ENCODE measurements around the gene WNT7A.

WNT7A gene

DNA sequence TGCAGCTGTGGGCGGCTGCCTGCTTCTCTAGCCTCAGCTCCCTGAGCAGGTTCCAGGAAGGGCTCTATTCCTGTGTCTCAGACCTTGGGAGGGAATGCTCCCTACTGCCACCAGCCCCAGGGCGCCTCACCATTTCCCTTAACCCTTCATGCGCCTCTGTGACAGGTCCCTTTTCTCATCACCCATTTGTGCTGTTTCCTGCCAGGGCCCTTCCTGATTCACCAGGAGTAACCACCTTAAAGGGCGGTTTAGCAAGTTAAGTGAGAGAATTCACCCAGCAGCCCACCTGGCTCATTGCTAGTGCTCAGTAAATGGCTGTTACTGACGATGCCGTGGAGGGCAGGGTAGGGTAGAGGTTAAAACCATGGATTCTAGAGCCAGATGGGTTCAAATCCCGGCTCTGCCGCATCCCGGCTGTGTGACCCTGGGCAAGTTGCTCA, 87.8 kb downstream of the WNT7A start:
- no peak for DNase-seq (ENCODE audit: low read depth)

DNA sequence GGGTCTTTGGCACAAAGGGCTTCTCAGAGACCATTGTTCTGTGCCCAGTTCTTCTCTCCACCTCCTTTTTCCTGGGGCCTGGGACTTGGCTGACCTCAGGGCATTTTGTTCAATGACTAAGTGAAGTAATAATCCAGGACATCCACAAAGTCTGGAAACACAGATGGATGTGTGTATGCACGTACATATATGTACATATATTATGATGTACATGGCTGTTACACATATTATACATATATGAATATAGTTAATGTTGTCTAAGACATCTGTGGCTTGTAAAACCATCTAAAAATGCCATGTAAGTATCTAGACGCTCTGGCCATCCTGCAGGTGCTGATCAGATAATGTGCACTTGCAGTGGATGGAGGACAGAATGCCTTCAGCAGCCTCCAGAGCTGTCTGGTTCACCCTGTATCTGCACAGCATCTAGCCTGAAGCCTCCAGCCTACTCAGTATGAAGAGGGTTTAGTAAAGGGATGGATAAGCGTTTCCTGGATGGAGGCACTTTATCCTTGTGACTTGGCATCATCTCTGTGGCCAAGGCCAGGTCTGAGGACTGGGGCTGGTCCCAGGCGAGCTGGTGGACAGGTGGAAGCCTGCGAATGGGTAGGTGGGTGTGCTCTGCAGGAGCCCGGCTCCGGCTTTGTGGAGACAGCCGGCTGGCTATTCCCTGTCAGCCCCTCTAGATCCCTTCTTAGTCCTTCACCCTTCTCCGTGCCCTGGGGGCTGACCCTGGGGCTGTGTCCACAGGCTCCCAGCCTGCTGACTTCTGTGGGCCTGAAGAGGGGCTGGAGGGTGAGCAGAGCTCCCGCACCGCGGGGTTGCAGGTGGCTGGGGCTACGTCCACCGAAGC, 88.4 kb downstream of the WNT7A start:
- DNase-seq (ENCODE audit: low read depth) = no peak

DNA sequence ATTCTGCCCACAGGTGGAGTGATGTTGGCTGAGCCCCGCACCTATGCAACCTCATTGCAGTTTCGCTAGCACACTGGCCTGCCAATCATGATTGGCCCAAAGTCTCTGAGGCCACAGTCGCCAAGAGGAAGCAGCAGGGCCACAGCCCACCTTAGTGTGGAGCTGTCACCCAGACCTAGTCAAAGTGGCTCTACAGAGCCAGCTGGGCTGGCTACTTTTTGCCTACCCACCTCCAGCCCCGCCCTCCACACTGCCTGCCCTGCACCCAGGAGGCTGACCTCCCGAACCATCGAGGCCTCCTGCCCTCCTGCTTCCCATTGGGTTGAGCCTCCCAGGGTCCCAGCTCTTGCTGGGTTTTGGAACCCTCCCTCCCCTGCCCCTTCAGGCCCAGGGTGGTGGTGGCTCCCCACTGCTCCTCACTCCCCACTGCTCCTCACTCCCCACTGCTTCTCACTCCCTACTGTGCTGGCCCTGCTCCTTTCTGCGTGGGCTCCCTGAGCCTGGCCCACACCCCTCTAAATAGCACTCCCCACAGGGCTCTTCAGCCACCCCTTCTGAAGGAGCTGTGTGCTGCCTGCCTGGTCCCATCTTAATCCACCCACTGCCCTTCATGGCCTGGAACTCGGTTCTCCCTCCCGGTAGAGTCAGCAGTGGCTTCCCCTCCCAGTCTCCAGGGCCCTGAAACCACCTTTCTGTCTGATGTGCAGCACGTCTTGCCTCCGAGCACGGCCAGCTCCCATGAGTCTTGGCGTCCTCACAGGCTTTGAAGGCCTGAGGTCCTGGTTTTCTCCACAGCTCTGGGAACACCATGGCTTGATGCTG, 89.3 kb downstream of the WNT7A start:
- no peak for DNase-seq (ENCODE audit: low read depth)

DNA sequence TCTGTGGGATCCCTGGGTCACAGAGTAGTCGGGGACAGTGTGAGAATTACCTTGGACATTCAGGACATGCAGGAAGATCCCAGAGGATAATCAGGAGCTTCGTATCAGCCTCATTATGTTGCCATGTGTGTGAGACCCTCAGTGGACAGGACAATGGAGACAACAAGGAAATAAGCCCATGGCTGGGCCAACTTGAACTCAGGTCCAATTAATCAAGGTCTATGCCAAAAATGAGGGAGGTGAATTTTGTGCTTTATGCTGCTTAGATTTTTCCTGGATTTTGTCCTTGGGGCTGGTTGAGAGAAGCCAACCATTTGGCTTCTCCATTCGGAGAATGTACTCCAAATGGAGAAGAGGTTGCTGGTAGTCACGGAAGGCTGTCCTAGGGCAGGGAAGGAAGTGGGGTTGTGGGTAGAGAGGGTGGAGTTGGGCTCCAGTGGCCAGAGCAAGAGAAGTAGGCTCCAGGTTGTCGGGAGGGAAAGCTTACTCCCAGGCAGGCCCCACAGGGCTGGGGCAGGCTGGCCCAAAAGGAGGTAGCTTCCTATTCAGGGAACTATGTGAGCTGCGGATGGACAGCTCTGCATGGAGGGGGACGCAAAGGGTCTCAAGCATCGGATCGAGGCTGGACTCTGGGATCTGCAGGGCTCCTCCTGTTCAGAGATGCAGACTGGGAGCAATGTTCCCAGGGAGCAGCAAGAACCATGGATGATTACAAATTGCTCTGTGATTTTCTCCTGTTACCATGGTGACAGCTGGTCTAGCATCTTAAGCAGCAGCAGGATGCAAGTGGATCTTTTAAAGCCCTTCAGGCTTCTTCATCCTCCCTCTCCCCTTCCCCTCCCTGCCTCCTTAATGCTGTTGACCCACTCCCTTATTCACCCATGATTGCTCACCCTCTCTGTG, 91.1 kb downstream of the WNT7A start:
- no peak for DNase-seq (ENCODE audit: low read depth)

DNA sequence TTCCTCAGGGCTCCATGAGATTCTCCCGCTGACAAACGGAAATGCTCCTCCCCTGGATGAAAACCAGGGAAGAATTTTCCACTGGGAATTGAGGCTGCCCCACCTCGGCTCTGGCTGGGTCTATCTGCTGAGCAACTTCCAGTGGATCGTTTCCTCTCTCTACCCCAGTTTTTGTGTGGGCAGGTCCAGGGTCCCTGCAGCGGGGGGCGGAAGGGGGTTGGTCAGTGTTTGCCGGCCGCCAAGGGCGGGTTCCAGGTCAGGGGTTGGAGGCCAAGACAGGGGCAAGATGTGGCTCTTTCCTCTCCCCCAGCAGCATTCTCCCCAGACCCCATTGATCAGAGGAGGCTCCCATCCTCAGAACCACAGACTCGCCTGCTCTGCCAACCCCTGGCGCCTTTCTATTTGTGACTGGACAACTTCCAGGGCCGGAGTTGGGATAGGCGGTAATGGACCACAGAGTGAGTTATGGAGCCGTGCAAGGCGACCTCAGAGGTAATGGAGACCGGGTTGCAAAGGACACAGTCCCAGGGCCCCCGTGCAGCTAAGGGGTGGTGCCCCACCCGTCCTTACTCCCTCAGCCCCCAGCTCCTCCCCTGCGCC, 92.2 kb downstream of the WNT7A start:
- DNase-seq (ENCODE audit: low read depth) = no peak

DNA sequence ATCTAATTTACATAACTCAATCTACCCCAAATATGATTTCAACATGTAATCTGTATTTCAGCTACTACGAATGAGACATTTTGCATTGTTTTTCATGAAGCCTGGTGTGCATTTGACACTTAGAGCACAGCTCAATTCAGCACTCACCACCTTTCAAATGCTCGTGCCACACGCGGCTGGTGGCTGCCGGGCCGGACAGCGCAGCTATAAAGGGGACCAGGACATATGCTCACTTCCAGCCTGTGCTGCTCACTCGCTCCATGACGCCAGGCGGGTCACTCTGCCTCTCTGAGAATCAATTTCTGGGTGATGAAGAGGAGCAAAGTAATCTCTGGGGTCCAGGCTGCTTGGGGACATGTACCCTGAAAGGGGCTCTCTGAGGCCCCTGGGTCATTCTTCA, 93.1 kb downstream of the WNT7A start:
- DNase-seq (ENCODE audit: low read depth) = no peak

DNA sequence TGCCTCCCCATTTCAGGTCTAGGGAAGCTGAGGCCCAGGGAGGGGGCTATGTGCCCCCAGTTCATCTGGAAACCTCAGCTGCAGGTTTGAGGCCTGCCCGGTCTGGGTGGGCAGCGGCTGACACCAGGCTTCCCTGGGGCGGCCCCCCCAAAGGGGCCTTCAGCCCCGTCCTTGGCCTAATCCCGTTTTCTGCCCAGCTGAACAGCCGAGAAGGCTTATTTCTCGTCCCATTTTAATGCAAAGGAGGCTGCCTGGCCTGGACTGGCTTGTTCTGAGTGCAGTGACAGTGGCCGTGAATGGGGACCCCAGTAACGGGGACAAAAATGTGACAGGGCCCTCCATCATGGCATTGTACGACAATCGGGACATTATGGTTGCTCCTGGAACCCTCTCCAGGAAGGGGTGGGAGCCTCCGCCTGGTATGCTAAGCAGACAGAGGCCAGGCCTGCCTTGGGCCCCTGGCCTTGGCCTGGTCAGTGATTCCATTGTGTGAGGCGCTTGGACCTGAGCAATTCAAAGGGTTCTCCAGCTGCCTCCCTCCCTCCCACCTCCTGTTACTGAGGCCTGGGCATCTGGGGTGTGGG, 93.9 kb downstream of the WNT7A start:
- no peak for DNase-seq (ENCODE audit: low read depth)

DNA sequence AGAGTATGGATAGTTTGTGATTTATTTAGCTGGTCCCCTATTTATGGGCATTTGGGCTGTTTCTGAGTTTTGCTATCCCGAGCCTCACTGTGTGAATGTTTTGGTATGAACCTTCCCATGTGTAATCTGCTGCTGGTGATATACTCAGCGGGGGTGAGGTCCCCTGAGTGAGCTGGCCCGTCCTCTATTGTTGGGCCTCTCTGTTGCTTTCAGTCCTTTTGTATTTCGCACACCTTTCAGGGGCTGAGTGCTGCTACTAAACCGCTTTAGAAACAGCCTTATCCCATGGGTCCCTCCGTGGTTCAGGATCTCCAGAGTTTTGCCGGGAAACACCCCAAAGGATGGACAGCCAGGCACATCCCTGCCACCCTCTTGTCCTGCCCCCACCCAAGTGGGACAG, 94.5 kb downstream of the WNT7A start:
- no peak for DNase-seq (ENCODE audit: low read depth)

DNA sequence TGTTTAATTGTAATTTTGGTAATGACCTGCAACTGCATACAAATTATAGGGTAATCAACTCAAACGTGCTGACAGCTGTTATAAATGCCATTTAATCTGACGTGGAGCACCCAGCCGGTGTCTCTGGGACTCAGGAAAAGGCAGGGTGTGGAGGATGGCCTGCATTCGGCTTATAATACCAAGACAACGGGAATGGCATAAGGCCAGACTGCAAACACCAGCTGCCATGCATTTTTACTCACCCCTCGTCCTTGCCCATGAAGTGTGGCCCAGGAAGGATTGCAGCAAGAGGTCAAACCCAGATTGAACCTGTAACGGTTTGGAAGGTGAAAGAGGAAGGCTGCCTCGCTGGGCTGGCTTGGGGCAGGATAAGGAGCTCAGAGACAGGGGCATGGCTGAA, 96.4 kb downstream of the WNT7A start:
- no peak for DNase-seq (ENCODE audit: low read depth)

DNA sequence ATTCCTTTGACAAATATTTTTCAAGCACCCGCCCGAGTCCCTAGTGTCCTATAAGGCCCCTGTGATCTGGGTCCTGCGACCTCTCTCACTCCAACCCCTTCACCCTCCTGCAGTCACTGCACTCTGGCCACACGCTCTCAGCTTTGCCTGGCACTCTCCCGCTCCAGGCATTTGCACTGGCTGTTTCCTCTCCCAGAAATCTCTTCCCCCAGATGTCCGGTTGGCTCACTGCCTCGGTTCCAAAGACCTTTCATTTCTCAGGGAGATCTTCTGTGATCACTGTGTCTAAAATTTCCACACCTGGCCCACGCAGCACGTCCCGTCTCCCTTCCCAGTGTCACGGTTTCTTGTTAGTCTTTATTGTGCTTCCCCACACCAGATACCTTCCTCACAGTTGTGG, 97.4 kb downstream of the WNT7A start:
- DNase-seq (ENCODE audit: low read depth) = no peak

DNA sequence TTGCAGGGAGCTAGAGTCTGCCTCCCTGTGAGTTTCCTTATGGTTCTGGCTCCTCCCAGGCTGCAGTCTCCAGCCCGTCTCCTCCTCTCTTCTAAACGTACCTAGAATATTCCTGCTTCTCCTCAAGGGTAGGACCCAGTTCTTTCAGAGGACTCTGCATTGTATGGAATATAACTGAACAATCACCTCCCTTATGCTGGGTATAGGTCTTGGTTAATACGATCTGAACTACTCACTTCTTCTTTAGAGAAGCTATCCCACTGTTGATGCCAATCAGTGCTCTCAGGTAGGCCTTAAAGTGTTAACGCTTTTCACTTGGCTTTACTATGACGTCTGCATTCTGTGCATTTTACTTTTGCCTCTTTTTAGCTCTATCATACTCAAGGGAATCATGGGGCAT, 98.5 kb downstream of the WNT7A start:
- no peak for DNase-seq (ENCODE audit: low read depth)

DNA sequence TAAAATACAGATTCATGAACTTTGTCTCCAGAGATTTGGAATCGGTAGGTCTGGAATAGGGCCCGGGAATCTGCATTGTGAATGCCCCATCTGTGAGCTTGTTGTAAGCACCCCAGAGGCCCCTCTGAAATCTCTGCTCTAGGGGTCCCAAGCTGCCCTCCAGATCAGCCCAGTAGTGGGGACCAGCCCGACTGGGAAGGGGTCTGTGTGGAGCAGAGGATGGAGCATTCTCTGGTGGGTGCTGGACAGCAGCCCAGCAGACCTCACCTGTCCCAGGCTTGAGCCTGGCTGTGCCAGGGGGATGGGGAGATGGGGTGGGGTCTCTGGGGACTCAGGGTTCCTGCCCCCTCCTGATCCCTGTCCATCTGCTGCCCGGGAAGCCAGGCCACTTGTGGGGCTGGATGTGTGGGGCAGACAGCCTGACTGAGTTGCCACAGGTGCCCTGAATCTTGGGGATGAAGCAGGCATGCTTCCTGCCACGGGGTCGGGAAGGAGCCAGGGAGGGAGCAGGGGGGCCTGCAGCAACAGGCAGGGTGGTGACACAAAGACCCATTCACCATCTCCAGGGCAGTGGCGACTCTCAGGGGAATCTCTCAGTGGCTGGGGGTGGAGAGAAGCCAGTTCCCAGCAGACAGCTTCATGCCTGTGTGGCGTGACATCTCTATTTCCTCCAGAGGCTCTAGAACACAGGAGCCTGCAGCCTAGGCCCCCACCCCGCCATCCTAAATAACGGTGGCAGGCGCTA, 99.3 kb downstream of the WNT7A start:
- DNase-seq (ENCODE audit: low read depth) = no peak

DNA sequence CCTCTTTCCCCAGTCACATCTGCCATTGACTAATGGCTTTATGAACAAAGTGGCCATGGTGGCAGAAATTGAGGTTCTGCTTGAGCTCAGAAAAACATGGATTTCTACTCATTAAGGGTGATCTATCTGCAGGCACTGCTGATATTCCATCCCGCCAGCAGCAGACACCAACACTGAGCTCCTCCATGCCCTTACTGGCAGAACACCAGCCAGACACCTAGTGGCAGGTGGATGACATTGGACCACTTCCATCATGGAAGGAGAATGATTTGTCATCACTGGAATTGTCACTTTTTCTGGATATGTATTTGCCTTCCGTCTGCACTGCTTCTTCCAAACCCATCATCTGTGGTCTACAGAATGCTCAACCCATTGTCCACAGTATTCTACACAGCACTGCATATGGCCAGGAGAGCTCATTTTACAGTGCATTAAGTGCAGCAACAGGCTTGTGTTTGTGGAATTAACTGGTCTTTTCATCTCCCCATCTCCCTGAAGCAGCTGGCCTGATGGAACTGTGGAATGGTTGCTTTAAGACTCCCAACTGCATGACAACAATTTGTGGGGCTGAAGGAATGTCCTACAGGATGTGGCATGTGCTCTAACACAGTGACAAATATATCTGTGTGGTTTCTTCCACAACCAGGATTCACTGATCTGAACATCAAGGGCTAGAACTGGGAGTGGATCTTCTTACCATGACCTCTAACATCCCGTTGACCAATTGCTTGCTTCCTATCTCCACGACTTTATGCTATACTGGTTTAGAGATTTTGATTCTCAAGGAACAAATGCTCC, 103.4 kb downstream of the WNT7A start:
- no peak for DNase-seq (ENCODE audit: low read depth)

DNA sequence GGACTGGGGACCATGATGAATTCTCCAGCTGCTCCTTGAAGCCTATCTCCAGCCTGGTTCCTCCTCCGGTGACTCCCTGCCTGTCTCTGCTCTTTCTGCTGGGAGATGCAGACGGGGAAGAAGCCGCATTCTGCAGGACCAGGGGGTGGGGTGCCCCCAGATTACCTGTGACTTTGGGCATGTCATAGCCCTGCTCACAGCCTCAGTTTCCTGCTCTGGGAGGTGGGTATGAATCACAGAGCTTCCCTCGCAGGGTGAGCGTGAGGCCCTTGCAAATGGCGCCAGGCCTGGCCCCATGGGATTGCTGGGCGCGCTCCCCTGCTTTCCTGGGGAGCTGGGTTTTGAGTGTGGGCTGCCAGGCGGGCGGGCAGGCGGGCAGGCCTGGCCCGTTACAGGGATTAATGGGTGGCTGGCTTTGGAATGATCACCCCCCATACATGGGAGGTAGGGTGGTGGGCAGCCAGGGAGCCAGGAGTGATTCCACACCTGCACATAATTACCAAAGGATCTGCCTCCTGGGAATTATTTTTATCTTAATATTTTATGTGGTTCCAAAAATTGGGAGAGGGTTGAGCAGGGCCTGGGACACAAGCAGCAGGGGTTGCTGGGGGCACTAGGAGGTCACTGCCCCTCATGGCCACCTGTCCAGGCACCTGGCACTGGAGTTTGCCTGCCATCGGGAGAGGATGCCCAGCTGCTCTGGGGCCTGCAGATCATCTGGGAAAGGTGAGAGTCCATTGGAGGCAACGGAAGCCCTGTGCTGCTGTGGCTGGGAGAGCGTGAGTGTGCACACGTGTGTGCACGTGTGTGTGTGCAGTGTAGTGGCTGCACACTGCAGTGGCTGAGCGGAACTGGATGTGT, 106.8 kb downstream of the WNT7A start:
- DNase-seq (ENCODE audit: low read depth) = no peak

DNA sequence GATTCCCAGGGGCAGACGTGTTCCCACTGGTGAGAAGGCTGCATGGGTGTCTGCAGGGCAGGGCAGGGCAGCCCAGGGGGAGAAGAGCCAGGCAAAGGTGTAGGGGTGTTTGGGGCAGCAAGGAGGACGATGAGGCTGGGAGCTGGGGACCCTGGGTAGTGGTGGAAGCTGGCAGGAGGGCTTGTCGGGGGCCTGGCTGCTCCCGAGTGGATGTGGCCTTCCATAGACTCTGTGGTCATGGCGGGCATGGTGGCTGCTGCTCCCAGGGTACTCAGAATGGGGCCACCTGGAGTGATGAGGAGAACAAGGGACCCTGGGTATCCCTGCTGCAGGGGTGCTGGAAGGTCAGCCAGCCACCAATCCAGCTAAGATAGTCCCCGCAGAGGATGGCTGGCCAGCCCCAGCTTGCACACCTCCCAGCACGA, 107.5 kb downstream of the WNT7A start:
- no peak for DNase-seq (ENCODE audit: low read depth)

DNA sequence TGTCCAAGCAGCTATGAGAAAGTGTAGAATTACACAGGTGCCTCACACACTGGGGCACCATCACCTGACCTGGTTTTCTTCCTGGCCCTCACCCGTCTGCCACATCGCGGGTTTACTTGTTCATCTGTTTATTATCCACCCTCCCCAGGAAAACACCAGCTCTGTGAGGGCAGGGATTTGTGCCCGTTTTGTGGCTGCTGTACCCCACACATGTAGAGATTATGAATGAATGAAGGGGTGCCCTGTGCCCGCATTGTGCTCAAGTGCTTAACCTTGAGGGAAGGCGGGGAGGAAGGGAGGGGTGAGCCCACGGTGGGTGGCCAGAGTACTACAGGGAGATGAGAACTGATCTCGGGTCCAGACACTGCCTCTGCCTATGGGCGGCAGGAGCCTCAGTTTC, 108.4 kb downstream of the WNT7A start:
- DNase-seq (ENCODE audit: low read depth) = no peak

DNA sequence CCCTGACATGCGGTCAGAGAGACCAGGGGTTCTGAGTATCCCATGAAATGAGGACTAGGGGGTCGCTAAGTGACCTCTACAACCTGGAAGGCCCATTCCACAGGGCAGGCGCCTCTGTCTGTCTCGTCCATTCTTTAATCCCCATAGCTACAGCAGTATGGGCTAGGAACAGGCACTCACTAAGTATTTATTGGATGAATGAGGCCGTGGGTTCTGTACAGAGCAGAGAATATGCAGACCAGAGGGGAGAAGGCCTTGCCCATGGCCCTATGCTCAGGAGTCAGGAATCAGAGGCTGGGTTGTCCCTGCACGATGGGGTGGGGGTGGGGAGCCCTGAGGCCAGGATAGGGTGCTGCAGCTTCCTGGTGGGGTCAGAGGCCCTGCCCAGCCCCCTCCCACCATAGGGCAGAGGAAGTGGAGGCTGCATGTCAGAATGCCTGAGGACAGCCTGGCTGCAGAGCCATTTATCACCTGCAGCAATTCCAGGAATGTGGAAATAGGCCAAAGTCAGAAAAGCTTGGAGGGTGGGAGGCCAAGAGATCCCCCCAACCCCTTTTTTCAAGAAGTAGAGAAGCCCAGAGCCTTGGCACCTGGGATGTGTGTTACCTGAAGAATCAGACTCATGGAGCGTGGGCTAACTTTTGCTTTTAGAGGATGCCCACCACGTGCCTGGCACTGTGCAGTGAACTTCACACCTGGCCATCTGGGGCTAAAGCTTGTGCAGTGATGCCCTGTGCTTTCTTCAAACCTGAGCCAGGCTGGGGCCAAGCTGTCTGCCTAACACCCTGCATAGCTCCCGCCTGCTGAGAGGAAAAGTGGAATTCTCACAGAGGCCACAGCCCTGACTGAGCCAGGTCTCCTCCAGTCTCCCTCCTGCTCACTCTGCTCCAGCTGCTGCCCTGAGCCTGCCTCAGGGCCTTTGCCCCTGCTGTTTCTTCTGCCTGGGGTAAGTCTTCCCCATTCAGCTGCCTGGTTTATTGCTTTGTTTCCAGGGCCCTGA, 109.4 kb downstream of the WNT7A start:
- no peak for DNase-seq (ENCODE audit: low read depth)

DNA sequence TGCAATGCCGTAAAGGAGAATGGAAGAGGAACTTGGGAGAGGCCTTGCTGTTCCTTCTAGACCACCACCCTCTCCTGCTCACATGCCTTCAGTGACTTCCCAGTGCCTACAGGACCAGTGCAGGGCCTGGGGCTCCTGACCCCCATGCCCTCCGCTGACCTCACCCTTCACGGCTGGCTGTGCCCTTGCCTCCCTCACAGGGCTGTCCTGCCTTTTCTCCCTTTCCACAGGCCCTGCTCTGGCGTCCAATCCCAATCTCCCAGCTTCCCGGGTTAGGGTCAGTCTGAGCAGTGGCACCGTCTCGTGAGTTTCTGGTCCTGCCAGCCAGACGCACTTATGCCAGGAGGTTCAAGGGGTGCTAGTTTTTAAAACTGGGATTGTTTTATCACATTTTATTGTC, 110.4 kb downstream of the WNT7A start:
- DNase-seq (ENCODE audit: low read depth) = no peak
